ENCODE data around the gene TMC2.

DNA sequence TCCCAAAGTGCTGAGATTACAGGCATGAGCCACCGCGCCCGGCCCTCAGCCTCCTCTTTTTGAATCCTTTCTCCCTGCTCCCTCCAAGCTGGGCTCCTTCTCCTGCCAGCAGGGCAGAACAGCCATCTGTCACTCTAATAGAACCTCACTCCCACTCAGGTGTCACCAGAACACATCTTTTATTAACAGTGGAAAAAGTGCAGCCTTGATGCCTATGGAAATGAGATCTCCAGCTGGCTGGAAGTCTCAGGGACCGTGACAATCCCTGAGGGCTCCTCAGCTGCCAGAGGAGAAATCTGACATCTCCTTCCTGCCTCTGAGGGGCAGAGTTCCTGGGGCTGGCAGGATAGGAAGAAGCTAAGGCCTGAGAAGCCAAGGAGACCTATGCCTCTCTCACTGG is 28.0 kb downstream of the TMC2 start:
- TF ChIP-seq CTCF (IDR thresholded peaks at IDR 0.05) (no peak), TCF7L2 (IDR thresholded peaks at IDR 0.05; ENCODE audit: low read depth, low read length) (no peak), SIN3A (IDR thresholded peaks at IDR 0.05; ENCODE audit: borderline replicate concordance, insufficient read depth, low read depth, low read length) (no peak), POLR2AphosphoS5 (IDR thresholded peaks at IDR 0.05; ENCODE audit: low read depth, low read length) (no peak)
- TF ChIP-seq, protein P1, sequence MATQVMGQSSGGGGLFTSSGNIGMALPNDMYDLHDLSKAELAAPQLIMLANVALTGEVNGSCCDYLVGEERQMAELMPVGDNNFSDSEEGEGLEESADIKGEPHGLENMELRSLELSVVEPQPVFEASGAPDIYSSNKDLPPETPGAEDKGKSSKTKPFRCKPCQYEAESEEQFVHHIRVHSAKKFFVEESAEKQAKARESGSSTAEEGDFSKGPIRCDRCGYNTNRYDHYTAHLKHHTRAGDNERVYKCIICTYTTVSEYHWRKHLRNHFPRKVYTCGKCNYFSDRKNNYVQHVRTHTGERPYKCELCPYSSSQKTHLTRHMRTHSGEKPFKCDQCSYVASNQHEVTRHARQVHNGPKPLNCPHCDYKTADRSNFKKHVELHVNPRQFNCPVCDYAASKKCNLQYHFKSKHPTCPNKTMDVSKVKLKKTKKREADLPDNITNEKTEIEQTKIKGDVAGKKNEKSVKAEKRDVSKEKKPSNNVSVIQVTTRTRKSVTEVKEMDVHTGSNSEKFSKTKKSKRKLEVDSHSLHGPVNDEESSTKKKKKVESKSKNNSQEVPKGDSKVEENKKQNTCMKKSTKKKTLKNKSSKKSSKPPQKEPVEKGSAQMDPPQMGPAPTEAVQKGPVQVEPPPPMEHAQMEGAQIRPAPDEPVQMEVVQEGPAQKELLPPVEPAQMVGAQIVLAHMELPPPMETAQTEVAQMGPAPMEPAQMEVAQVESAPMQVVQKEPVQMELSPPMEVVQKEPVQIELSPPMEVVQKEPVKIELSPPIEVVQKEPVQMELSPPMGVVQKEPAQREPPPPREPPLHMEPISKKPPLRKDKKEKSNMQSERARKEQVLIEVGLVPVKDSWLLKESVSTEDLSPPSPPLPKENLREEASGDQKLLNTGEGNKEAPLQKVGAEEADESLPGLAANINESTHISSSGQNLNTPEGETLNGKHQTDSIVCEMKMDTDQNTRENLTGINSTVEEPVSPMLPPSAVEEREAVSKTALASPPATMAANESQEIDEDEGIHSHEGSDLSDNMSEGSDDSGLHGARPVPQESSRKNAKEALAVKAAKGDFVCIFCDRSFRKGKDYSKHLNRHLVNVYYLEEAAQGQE (IDR thresholded peaks at IDR 0.05; ENCODE audit: insufficient read depth in 1 of 2, low read depth in 2 of 2, low read length in 1 of 2), result no peak
